ENCODE data around the gene PLA2G12A.

- TF ChIP-seq TAF1 (IDR thresholded peaks at IDR 0.05; ENCODE audit: borderline replicate concordance, insufficient read depth, low read length) (no peak), POLR2AphosphoS5 (IDR thresholded peaks at IDR 0.05; ENCODE audit: low read depth, low read length) (no peak), SIN3A (IDR thresholded peaks at IDR 0.05; ENCODE audit: borderline replicate concordance, insufficient read depth, low read length) (no peak), FOXP2 (optimal IDR thresholded peaks at IDR 0.05; ENCODE audit: borderline replicate concordance, extremely low read depth, extremely low read length, insufficient read depth) (no peak), REST (IDR thresholded peaks at IDR 0.05; ENCODE audit: insufficient read depth in 1 of 2, low read depth in 2 of 2, low read length in 2 of 2) (no peak)
Measured at GRCh38 chr4:109708990-109709389, 20.9 kb downstream of the PLA2G12A start.

Measured in PFSK-1 (cell line).